ENCODE results near the gene CBX6. TPM values are rescaled to one million over a fixed set of nuclear protein-coding genes. Genes with fewer than 3 reads are reported as not detected.

CBX6 gene
- polyA plus RNA-seq, 5 donors, result 20.9 to 42.7 (median 35.2) TPM

- DNase-seq, result no peak
Measured at GRCh38 chr22:38820020-38820419, 52.0 kb downstream of the CBX6 start.

- DNase-seq, result no peak
Measured at GRCh38 chr22:38819387-38819940, 52.6 kb downstream of the CBX6 start.

- DNase-seq, result no peak
Measured at GRCh38 chr22:38817196-38817595, 54.8 kb downstream of the CBX6 start.

- no peak for DNase-seq
Measured at GRCh38 chr22:38815842-38816241, 56.2 kb downstream of the CBX6 start.

Other genes starting within 250 kb of the CBX6 start
- 1 to 10 TPM; 4.5 to 7.1 (median 5.6) TPM for gene FAM227A, start 215.8 kb downstream of the CBX6 start, polyA plus RNA-seq (ENCODE audit: insufficient read depth in 1 of 5, insufficient read length in 5 of 5, low replicate concordance in 1 of 5)
- gene CBY1, start 215.6 kb downstream of the CBX6 start, polyA plus RNA-seq (ENCODE audit: insufficient read depth in 1 of 5, insufficient read length in 5 of 5, low replicate concordance in 1 of 5), result 10 to 100 TPM; 44.9 to 59.3 (median 56.3) TPM
- gene TOMM22, start 190.3 kb downstream of the CBX6 start, polyA plus RNA-seq (ENCODE audit: insufficient read depth in 1 of 5, insufficient read length in 5 of 5, low replicate concordance in 1 of 5), result 10 to 100 TPM; 84.8 to 92.2 (median 86.0) TPM
- 10 to 100 TPM; 46.3 to 55.6 (median 47.7) TPM for gene JOSD1, start 171.3 kb downstream of the CBX6 start, polyA plus RNA-seq (ENCODE audit: insufficient read depth in 1 of 5, insufficient read length in 5 of 5, low replicate concordance in 1 of 5)
- 10 to 100 TPM; 36.0 to 45.8 (median 40.5) TPM for gene GTPBP1, start 166.3 kb downstream of the CBX6 start, polyA plus RNA-seq (ENCODE audit: insufficient read depth in 1 of 5, insufficient read length in 5 of 5, low replicate concordance in 1 of 5)
- gene SUN2, start 116.2 kb downstream of the CBX6 start, polyA plus RNA-seq (ENCODE audit: insufficient read depth in 1 of 5, insufficient read length in 5 of 5, low replicate concordance in 1 of 5), result 10 to 100 TPM; 50.9 to 71.6 (median 62.2) TPM
- 10 to 100 TPM; 32.2 to 40.6 (median 34.6) TPM for gene DNAL4, start 78.1 kb downstream of the CBX6 start, polyA plus RNA-seq (ENCODE audit: insufficient read depth in 1 of 5, insufficient read length in 5 of 5, low replicate concordance in 1 of 5)
- gene NPTXR, start 28.2 kb downstream of the CBX6 start, polyA plus RNA-seq (ENCODE audit: insufficient read depth in 1 of 5, insufficient read length in 5 of 5, low replicate concordance in 1 of 5), result 10 to 100 TPM in 2 of 5 donors, 1 to 10 TPM in 3; 7.0 to 12.5 (median 8.4) TPM
- gene APOBEC3A, start 85.4 kb upstream of the CBX6 start, polyA plus RNA-seq (ENCODE audit: insufficient read depth in 1 of 5, insufficient read length in 5 of 5, low replicate concordance in 1 of 5), result under 1 TPM in 4 of 5 donors, not detected in 1; 0.15 to 0.40 (median 0.19) TPM
- 10 to 100 TPM in 1 of 5 donors, 1 to 10 TPM in 4; 2.9 to 10.3 (median 5.7) TPM for gene APOBEC3B, start 110.1 kb upstream of the CBX6 start, polyA plus RNA-seq (ENCODE audit: insufficient read depth in 1 of 5, insufficient read length in 5 of 5, low replicate concordance in 1 of 5)
- gene APOBEC3C, start 142.0 kb upstream of the CBX6 start, polyA plus RNA-seq (ENCODE audit: insufficient read depth in 1 of 5, insufficient read length in 5 of 5, low replicate concordance in 1 of 5), result 10 to 100 TPM; 22.3 to 26.8 (median 24.5) TPM
- 1 to 10 TPM; 2.3 to 4.0 (median 3.2) TPM for gene APOBEC3D, start 148.9 kb upstream of the CBX6 start, polyA plus RNA-seq (ENCODE audit: insufficient read depth in 1 of 5, insufficient read length in 5 of 5, low replicate concordance in 1 of 5)
- 10 to 100 TPM; 11.0 to 11.7 (median 11.4) TPM for gene APOBEC3F, start 168.6 kb upstream of the CBX6 start, polyA plus RNA-seq (ENCODE audit: insufficient read depth in 1 of 5, insufficient read length in 5 of 5, low replicate concordance in 1 of 5)
- gene APOBEC3G, start 205.1 kb upstream of the CBX6 start, polyA plus RNA-seq (ENCODE audit: insufficient read depth in 1 of 5, insufficient read length in 5 of 5, low replicate concordance in 1 of 5), result 10 to 100 TPM; 14.2 to 18.6 (median 15.5) TPM
- gene APOBEC3H, start 225.0 kb upstream of the CBX6 start, polyA plus RNA-seq (ENCODE audit: insufficient read depth in 1 of 5, insufficient read length in 5 of 5, low replicate concordance in 1 of 5), result under 1 TPM in 3 of 5 donors, not detected in 2; 0.23 to 0.33 (median 0.26) TPM

Measured in right lung (tissue), 5 donors.